GM12878 (cell line): ENCODE data around the gene TUBB4B.

Experiments
- CHD4 ChIP-seq: fragments of 200-600 bp; sonication (generic); IDR thresholded peaks from 2 replicates; pipeline ENCODE4 v1.6.1; 2016; ENCODE audit warnings: mild to moderate bottlenecking
- KAT2A ChIP-seq: conservative IDR thresholded peaks from 2 replicates; pipeline ENCODE4 v1.6.1; 2011; ENCODE audit warnings: low read depth, low read length; ENCODE audit not compliant: control insufficient read depth
- POLR2AphosphoS5 ChIP-seq: IDR thresholded peaks from 2 replicates; pipeline ENCODE4 v1.6.1; 2011; ENCODE audit warnings: mild to moderate bottlenecking, low read length, inconsistent platforms
- PRDM15 ChIP-seq: fragments of 450-650 bp; formaldehyde crosslinking; IDR thresholded peaks from 2 replicates; pipeline ENCODE4 v1.4.0; 2020; ENCODE audit warnings: mild to moderate bottlenecking, moderate library complexity
- RAD51 ChIP-seq: fragments of 450-650 bp; IDR thresholded peaks from 2 replicates; pipeline ENCODE4 v1.6.1; 2016; ENCODE audit warnings: moderate library complexity, mild to moderate bottlenecking, inconsistent platforms

DNA sequence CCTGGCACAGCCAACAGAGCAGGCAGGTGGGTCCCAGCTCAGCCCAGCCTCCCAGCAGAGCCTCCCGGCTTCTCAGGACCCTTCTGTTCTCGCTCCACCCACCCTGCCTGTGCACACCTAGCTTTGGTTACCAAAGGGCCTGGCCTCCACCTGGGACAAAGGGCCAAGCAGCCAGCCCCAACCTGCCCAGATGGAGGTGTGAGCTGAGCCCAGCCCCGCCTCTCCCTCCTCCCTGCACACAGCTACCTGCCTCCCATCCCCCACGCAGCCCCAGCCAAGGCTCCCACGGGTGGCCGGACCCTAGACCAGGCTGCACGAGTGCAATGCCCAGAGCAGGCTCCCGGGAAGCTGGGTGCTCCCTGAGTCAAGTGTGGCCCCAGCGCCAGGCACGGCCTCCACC is 46.2 kb upstream of the TUBB4B start:
- TF ChIP-seq KAT2A, result no peak
- TF ChIP-seq PRDM15 (CRISPR knock-in tag), result no peak
- TF ChIP-seq RAD51, result no peak
- no peak for TF ChIP-seq CHD4
- no peak for TF ChIP-seq POLR2AphosphoS5
